DND-41 (cell line): ENCODE results near the gene FBXO5.

Source experiments
- EZH2 ChIP-seq: IDR thresholded peaks from 3 replicates; pipeline ENCODE4 v1.6.1; 2012; ENCODE audit warnings: borderline replicate concordance, low read depth, mild to moderate bottlenecking, moderate library complexity, low read length, inconsistent platforms; ENCODE audit not compliant: severe bottlenecking
- TF ChIP-seq, protein P1 (sequence below): IDR thresholded peaks from 2 replicates; pipeline ENCODE4 v1.5.1; 2012; ENCODE audit warnings: borderline replicate concordance, low read length, moderate library complexity, mild to moderate bottlenecking; ENCODE audit not compliant: poor library complexity, severe bottlenecking; ENCODE audit errors: extremely low read depth

DNA sequence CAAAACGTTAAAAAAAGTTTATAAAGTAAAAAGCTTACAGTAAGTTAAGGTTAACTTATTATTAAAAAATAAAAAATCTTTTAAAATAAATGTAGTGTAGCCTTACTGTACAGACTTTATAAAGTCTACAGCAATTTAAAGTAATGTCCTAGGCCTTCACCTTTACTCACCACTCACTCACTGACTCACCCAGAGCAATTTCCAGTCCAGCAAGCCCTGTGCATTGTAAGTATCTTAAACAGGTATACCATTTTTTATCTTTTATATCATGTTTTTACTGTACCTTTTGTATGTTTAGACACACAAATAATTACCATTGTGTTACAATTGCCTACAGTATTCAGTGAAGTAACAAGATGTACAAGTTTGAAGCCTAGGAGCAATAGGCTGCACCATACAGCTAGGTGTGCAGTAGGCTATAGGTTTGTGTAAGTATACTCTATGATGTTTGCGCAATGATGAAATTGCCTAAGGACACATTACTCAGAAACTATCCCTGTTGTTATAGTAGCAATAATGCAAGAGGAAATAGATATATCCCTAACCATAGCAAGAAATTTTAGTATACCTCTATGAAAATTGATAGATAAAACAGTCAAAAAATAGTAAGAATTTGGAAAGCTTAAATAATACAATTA is 39.5 kb downstream of the FBXO5 start:
- TF ChIP-seq, protein P1, sequence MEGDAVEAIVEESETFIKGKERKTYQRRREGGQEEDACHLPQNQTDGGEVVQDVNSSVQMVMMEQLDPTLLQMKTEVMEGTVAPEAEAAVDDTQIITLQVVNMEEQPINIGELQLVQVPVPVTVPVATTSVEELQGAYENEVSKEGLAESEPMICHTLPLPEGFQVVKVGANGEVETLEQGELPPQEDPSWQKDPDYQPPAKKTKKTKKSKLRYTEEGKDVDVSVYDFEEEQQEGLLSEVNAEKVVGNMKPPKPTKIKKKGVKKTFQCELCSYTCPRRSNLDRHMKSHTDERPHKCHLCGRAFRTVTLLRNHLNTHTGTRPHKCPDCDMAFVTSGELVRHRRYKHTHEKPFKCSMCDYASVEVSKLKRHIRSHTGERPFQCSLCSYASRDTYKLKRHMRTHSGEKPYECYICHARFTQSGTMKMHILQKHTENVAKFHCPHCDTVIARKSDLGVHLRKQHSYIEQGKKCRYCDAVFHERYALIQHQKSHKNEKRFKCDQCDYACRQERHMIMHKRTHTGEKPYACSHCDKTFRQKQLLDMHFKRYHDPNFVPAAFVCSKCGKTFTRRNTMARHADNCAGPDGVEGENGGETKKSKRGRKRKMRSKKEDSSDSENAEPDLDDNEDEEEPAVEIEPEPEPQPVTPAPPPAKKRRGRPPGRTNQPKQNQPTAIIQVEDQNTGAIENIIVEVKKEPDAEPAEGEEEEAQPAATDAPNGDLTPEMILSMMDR: no peak
- TF ChIP-seq EZH2: no peak
